ENCODE measurements around the gene ISL2.

Gene ISL2

GRCh38 chr15:76377751-76378150 is 41.2 kb downstream of the ISL2 start:
- DNase-seq, result no peak

- no peak for DNase-seq
Observed at GRCh38 chr15:76378691-76379090, 42.1 kb downstream of the ISL2 start.

GRCh38 chr15:76380249-76380648 is 43.7 kb downstream of the ISL2 start:
- DNase-seq, result no peak

- DNase-seq, result no peak
Observed at GRCh38 chr15:76381366-76381765, 44.8 kb downstream of the ISL2 start.

- no peak for DNase-seq
Observed at GRCh38 chr15:76382987-76383728, 46.6 kb downstream of the ISL2 start.

GRCh38 chr15:76384409-76384808 is 47.8 kb downstream of the ISL2 start:
- DNase-seq, result no peak

GRCh38 chr15:76386178-76386577 is 49.6 kb downstream of the ISL2 start:
- no peak for DNase-seq

GRCh38 chr15:76386926-76387325 is 50.4 kb downstream of the ISL2 start:
- DNase-seq, result no peak

GRCh38 chr15:76390571-76390970 is 54.0 kb downstream of the ISL2 start:
- no peak for DNase-seq

- DNase-seq, result no peak
Observed at GRCh38 chr15:76391309-76391708, 54.7 kb downstream of the ISL2 start.

- no peak for DNase-seq
Observed at GRCh38 chr15:76391847-76392246, 55.3 kb downstream of the ISL2 start.
